GM21723 (cell line): ENCODE results near the gene CLCN3.
"Not testable (repeated sequence)": the region's sequence is repeated elsewhere in the genome, so short reads cannot be mapped to it uniquely, and the experiment has no call there.

ENCODE experiments used
- ATAC-seq: cut with Tn5 transposase; IDR thresholded peaks from one replicate; pipeline ENCODE4 v1.9.1; 2021; ENCODE audit warnings: mild to moderate bottlenecking, moderate library complexity; ENCODE audit not compliant: unreplicated experiment

CLCN3 gene

GRCh38 chr4:169655401-169655800 lies 35.0 kb downstream of the CLCN3 start:
- no peak for ATAC-seq

- ATAC-seq, result no peak
These were observed 37.2 kb downstream of the CLCN3 start for GRCh38 chr4:169657470-169658107.

- no peak for ATAC-seq
These were observed 37.8 kb downstream of the CLCN3 start for GRCh38 chr4:169658196-169658595.

- no peak for ATAC-seq
These were observed 38.8 kb downstream of the CLCN3 start for GRCh38 chr4:169658975-169659715.

- peak; percentile 97 for ATAC-seq
These were observed 39.6 kb downstream of the CLCN3 start for GRCh38 chr4:169659716-169660670.

GRCh38 chr4:169660929-169661328 lies 40.6 kb downstream of the CLCN3 start:
- ATAC-seq, result no peak

GRCh38 chr4:169661761-169662160 lies 41.4 kb downstream of the CLCN3 start:
- ATAC-seq, result no peak

- no peak for ATAC-seq
These were observed 41.8 kb downstream of the CLCN3 start for GRCh38 chr4:169662206-169662605.

- ATAC-seq, result no peak
These were observed 43.0 kb downstream of the CLCN3 start for GRCh38 chr4:169663402-169663801.

GRCh38 chr4:169663831-169664230 lies 43.5 kb downstream of the CLCN3 start:
- ATAC-seq, result no peak

GRCh38 chr4:169664615-169665014 lies 44.2 kb downstream of the CLCN3 start:
- ATAC-seq, result no peak

- no peak for ATAC-seq
These were observed 44.8 kb downstream of the CLCN3 start for GRCh38 chr4:169665046-169665737.

GRCh38 chr4:169668069-169668721 lies 47.8 kb downstream of the CLCN3 start:
- no peak for ATAC-seq

- peak; percentile 82 for ATAC-seq
These were observed 55.4 kb downstream of the CLCN3 start for GRCh38 chr4:169675825-169676224.

- ATAC-seq, result no peak
These were observed 56.9 kb downstream of the CLCN3 start for GRCh38 chr4:169677150-169677748.

GRCh38 chr4:169678486-169678885 lies 58.1 kb downstream of the CLCN3 start:
- not testable (repeated sequence) for ATAC-seq

GRCh38 chr4:169678951-169679591 lies 58.7 kb downstream of the CLCN3 start:
- not testable (repeated sequence) for ATAC-seq

GRCh38 chr4:169682372-169683047 lies 62.1 kb downstream of the CLCN3 start:
- no peak for ATAC-seq

- ATAC-seq, result no peak
These were observed 69.3 kb downstream of the CLCN3 start for GRCh38 chr4:169689681-169690080.
